HG02571 (cell line): ENCODE results near the gene SEMA4D.

Experiments used
- ATAC-seq: cut with Tn5 transposase; IDR thresholded peaks from one replicate; pipeline ENCODE4 v1.9.1; 2021; ENCODE audit warnings: mild to moderate bottlenecking, moderate library complexity; ENCODE audit not compliant: unreplicated experiment

The SEMA4D gene

GRCh38 chr9:89432986-89433530, 64.9 kb downstream of the SEMA4D start:
- no peak for ATAC-seq

DNA sequence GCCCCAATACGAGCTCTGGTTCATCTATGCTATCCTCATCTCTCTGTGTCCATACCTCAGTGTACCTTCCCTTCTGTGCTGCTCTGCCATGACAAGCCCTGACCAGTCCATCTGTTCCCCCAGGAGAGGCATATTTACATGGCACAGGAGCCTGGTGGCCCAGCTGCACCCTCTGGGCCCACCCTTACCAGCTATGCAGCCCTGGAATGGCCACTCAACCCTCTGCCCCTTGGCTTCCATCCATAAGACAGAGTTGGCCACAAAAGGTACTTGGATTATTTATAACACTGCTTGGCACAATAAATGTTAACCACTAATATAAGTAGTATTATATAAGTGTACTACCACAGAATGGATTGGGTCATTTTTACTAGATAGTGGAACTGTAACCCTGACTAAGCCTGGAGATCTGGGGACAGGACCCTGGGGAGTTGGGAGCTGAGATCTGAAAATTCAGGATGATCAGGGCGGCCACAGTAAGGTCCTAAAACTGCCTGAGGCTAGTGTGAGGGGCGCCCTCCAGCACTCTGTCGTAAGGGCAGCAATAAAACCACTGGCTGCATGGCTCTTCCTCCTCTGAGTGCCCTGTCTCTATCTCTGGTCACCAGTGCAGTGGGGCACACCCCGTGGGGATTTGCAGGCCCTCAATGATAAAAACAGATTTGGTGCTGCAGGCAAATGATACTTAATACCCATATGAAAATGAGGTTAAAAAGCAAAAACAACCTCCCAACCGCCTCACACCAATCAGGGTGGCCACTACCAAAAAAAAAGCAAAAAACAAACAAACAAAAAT, 65.8 kb downstream of the SEMA4D start:
- ATAC-seq, result no peak

GRCh38 chr9:89430995-89431394, 66.9 kb downstream of the SEMA4D start:
- ATAC-seq, result no peak

DNA sequence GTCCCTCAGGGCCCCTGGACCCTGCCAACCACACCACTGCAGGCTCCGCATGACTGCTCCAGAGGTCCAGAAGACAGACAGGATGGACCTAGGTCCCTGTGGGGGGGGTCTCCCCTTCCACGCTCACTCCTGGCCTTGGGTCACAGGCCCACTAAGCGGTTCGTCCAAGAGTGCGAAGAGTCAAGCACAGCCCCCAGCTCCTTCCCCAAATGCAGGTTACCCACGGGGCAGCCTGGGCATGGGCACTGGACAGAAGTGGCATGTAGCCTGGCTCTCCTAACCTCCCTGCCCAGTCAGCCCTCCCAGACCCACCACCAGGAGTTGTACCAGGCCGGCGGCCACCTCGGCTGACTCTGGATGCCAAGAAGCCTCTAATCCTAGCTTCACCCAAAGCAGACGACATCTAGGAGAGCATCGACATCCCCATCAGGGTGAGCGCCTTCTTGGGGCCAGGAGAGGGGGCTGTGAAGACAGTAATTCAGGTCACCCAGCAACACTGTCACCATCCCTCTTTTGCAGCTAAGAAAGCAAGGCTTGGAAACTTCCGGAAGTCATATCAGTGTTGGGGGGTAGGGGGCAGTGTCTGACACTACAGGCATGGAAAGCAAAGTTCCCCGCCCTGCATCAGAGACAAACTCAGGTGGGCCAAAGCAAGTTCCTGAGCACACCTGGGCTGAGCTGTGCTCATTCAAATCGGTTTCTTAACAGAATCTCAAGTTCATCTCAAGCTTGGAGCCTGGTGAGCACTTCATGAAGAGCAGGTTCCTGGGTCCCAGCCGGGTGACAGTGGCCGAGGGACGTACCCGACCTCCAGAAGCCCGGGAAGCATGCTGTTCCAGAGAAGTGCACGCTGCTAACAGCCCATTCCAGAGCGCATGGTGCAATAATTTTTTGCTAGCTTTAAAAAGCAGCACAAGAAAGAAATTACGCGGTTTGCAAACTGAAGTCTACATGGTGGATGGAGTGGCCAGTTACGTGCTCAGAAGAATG, 68.7 kb downstream of the SEMA4D start:
- no peak for ATAC-seq

DNA sequence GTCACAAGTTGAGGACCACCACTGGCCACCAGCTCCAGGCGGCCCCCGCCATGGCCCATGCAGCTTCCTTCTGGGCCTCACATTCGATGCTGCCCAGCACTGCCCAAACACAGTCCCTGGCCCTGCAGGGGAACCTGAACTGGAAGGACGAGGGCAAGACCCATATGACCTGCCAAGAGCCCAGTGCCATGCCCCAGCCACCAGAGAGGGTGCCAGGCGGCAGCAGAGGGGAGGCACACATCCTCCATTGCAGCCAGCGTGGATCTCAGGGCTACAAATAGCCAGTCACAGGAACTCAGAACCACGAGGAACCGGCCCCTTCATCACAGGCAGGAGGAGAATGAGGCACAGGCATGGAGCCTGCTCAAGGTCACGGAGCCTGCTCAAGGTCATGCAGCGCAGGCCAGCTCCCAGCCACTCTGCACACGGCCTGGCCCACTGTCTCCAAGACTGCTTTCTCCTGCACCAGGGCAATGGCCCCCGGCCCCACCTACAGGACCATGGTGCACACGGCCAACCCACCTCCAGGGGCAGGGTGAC, 69.6 kb downstream of the SEMA4D start:
- no peak for ATAC-seq

DNA sequence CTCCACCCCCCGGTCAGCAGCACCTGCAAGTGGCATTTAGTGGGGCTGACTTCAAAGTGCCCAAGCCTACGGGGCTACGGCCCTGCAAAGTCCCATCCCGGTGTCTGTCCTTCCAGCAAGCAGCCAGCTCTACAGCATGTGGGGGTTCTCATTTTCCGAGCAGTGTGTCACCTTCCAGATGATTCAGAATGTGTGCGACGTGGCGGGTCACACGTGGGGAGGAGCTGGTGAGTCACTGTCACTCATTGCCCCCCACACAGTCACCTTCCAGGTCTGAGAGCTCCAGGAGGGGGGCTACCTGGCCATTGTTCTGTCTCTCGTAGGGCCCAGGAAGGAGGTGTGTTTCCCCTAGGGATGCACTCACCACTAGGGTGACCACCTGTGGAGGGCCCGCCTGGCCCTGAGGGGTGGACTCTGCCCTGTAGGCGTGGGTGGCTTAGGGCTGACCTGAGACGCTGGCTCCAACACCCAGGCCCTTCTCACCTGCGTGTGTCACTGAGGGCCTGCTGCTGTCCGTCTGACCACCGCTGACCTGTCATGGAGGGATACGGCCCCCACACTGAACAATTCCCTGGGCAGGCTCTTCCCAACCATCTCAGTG, 70.2 kb downstream of the SEMA4D start:
- ATAC-seq, result no peak

GRCh38 chr9:89426384-89426961, 71.4 kb downstream of the SEMA4D start:
- peak; percentile 64 for ATAC-seq

DNA sequence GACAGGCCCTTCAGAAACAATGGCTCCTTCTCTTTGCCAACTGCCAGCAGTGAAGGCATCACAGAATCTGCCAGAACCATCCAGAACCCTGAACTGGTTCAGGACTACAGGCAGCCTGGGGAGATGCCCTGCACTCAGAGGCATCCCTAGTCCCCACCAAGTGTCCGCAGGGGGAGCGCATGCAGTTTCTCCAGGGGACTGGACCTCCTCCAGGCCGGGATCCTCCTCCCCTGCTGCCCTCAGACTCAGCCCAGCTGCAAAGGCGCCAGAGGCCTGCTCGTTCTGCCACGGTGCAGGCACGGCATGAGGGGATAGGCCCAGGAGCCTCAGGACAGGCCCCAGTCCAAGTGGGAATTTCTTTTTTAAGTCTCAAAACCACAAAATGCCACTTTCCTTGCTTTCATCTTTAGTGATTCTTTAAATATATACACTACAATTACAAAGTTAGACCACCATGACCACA, 72.0 kb downstream of the SEMA4D start:
- ATAC-seq, result no peak

DNA sequence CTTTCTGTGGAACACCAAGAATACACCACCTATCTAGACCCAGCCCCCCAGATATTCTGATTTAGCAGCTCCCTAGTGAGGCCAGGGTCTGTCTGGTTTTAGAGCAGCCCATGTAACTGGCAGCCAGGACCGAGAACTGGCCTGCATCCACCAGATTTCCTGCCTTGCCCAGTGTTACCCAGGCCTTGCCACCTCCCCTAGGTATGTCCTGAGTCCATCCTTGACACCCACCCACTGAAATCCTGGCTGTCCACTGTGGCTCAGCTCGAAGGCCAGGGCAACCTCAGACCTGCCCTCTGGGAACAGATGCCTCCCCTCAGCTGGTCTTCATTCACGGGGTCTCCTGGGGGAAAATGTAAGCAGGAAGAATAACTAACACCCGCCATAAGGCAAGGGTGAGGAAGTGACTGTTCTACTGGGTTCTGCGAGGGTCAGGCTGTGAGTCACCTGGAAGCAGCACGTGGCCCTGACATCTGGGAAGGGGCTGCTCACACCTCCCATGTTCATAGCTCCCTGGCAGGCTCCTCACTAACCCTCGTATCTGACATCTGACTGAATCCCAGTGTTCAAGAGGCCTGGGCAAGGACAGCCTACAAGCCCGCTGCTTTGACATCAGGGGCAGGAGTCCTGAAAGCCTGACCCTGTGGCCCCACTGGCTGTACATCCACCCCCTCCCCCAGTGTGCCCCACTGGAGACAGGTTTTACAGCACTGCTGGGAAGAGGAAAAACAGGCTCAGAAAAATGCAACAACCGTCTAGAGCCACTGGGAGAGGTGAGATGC, 72.7 kb downstream of the SEMA4D start:
- no peak for ATAC-seq

DNA sequence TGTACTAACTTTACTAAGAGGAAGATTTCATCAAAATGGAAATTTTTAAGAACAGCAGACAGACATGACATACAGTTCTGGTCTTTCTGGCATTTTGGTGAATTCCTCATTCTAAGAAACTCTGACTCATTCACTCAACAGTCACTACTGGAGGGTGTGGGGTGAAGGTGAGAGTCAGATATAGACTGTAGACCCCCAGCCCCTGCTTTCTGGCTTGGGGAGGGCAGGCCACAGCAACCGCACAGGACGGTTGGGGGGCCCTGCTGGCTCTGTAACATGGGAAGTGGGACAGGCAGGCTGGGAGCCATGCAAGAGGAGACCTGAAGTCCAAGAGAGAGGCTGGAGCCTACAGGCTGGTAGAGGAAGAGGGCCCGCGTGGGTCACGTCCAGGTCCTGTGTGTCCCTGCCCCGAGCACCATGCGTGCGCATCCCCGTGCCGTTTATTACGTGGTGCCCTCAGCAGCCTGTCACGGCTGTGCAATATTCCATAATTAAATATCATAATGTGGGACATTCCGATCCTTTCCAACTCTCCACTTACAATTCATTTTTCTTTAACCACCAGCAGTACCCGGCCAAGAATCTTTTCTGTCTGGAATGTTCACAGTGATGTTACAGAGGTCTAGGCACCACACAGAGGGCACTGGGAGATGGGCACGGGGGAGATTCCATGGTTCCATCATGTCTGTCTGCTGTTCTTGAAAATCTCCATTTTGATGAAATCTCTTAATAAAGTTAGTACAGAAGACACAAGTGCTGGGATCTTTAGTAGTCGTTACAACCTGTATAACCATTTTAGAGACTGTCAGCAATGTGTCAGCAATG, 75.5 kb downstream of the SEMA4D start:
- no peak for ATAC-seq

GRCh38 chr9:89421595-89421994, 76.3 kb downstream of the SEMA4D start:
- ATAC-seq, result no peak

DNA sequence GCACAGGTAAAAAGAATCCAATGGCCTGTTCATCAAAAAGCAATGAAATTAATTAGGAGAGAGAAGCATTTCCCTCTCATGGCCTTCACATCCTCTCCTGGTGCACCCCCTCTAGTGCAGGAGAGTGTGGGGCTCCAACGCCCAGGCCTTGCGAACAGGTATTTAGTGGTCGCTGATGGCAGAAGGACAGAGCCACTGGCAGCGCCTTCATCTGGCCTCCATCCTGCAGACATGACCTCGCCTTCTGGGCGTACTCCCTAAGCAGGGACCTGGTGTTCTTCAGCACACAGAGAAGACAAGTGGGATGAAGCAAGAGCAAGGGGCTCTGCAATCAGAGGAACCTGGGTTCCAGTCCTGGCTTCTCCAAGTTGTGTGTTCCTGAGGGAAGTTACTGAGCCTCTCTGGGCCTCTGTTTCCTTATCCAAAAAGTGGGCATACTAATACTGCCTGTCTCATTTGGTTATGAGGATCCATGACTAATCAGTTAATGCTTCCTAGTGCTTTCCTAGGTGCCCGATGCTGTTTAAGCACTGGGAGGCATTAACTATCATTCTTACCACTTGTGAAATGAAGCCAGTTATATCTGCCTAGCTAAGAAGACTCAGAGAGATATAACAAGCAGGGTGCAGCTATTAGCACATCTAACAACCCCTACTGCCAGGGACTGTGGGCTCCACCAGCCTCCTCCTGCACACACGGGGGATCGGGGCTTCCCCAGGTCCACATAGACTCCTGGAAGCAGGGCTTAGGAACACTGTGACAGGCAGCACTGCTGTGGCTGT, 77.3 kb downstream of the SEMA4D start:
- ATAC-seq, result no peak

GRCh38 chr9:89419978-89420394, 77.9 kb downstream of the SEMA4D start:
- ATAC-seq, result no peak

DNA sequence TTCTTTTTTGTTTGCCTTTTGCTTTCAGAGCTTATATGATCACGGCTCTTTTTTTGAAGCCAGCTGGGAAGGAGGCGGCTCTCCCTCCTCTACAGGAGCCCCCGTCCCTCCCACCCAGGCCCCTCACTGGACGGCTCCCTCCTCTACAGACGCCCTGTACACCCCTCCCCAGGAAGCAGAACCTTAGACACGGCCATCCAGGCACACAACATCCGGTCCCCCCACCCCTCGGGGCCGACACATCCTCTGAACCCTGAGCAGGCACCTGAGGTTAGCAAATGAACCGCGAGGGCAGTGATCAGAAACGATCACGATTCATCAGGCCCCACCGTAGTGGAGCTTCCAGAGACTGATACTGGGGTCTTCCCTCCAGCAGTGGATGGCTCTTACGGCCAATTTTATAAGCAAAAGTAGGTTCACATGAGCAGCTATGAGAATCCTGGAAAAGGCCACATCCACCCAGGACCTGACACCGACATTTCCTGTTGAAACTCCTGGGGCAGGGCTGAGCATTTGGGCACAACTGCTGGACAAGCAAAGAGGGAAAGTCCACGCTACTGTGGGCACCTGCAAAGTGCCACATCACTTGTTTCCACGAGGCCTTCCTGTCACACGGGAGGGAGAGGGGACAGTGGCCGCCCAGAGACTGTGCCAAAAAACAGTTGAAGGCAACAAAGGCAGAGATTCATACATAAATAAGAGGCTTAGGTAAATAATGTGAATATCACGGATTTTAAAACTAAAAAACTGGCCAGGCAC, 78.9 kb downstream of the SEMA4D start:
- peak; percentile 46 for ATAC-seq

DNA sequence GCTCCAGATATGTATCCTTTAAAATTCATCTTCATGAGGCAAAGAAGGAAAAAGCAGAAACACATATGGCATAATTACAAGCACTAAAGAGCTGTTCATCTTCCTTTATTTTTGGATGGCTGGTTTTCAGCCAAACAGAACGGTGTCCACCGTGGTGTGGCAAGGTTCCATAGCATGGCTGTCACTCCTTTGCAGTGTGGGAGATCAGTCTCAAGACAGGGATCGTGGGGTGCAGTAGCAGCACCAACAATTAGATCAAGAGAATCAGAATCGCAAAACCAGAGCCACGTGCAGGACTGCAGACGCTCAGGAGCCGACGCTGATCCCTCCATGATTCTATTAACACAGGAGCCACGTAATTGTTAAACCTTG, 79.5 kb downstream of the SEMA4D start:
- no peak for ATAC-seq

GRCh38 chr9:89417832-89418473, 80.0 kb downstream of the SEMA4D start:
- no peak for ATAC-seq
